Chondrocyte (in vitro differentiated cells): ENCODE data around the gene KIF14. TPM values are rescaled to one million over a fixed set of nuclear protein-coding genes. Genes with fewer than 3 reads are reported as not detected.

ENCODE experiments used
- DNase-seq: peaks from one replicate; pipeline ENCODE4 v3.0.0; 2021; ENCODE audit warnings: mixed read lengths, low spot score
- H3K27ac Mint-ChIP-seq: one replicate; pipeline ENCODE4 v1.8.0; 2021; ENCODE audit warnings: mild to moderate bottlenecking, moderate library complexity, mixed read lengths; ENCODE audit not compliant: unreplicated experiment
- H3K27me3 Mint-ChIP-seq: 2 replicates; pipeline ENCODE4 v1.8.0; 2021; ENCODE audit warnings: low read depth, mixed read lengths
- H3K36me3 Mint-ChIP-seq: 2 replicates; pipeline ENCODE4 v1.8.0; 2021; ENCODE audit warnings: low read depth, mixed read lengths
- H3K4me1 Mint-ChIP-seq: 2 replicates; pipeline ENCODE4 v1.8.0; 2021; ENCODE audit warnings: low read depth, mild to moderate bottlenecking, mixed read lengths
- H3K4me3 Mint-ChIP-seq: one replicate; pipeline ENCODE4 v1.8.0; 2021; ENCODE audit warnings: mild to moderate bottlenecking, moderate library complexity, mixed read lengths; ENCODE audit not compliant: unreplicated experiment
- H3K9me3 Mint-ChIP-seq: 2 replicates; pipeline ENCODE4 v1.8.0; 2021; ENCODE audit warnings: low read depth, mixed read lengths
- long read RNA-seq: library from polyadenylated mRNA; stranded (forward); transcript quantifications from one replicate; pipeline ENCODE4 v2.0.0, GENCODE V29; 2021
- total RNA-seq: library from RNA; stranded (reverse); gene quantifications from 3 replicates; pipeline ENCODE4 v1.2.1, GENCODE V29; 2021
- TF ChIP-seq, protein P1 (sequence below): fragments of 200-600 bp; sonication (generic); IDR thresholded peaks from 2 replicates; pipeline ENCODE4 v1.5.0; 2021; ENCODE audit warnings: antibody characterized with exemption, mild to moderate bottlenecking, moderate library complexity

Gene KIF14, protein sequence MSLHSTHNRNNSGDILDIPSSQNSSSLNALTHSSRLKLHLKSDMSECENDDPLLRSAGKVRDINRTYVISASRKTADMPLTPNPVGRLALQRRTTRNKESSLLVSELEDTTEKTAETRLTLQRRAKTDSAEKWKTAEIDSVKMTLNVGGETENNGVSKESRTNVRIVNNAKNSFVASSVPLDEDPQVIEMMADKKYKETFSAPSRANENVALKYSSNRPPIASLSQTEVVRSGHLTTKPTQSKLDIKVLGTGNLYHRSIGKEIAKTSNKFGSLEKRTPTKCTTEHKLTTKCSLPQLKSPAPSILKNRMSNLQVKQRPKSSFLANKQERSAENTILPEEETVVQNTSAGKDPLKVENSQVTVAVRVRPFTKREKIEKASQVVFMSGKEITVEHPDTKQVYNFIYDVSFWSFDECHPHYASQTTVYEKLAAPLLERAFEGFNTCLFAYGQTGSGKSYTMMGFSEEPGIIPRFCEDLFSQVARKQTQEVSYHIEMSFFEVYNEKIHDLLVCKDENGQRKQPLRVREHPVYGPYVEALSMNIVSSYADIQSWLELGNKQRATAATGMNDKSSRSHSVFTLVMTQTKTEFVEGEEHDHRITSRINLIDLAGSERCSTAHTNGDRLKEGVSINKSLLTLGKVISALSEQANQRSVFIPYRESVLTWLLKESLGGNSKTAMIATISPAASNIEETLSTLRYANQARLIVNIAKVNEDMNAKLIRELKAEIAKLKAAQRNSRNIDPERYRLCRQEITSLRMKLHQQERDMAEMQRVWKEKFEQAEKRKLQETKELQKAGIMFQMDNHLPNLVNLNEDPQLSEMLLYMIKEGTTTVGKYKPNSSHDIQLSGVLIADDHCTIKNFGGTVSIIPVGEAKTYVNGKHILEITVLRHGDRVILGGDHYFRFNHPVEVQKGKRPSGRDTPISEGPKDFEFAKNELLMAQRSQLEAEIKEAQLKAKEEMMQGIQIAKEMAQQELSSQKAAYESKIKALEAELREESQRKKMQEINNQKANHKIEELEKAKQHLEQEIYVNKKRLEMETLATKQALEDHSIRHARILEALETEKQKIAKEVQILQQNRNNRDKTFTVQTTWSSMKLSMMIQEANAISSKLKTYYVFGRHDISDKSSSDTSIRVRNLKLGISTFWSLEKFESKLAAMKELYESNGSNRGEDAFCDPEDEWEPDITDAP (N-terminal part only)
- 1.3 to 2.1 TPM (median 2.0 TPM) in 3 replicates for total RNA-seq
- long read RNA-seq, partial matches to known transcripts, result 0 of 1 reads
- long read RNA-seq, other reads (novel, unspliced or antisense), result 1 of 1 reads

DNA sequence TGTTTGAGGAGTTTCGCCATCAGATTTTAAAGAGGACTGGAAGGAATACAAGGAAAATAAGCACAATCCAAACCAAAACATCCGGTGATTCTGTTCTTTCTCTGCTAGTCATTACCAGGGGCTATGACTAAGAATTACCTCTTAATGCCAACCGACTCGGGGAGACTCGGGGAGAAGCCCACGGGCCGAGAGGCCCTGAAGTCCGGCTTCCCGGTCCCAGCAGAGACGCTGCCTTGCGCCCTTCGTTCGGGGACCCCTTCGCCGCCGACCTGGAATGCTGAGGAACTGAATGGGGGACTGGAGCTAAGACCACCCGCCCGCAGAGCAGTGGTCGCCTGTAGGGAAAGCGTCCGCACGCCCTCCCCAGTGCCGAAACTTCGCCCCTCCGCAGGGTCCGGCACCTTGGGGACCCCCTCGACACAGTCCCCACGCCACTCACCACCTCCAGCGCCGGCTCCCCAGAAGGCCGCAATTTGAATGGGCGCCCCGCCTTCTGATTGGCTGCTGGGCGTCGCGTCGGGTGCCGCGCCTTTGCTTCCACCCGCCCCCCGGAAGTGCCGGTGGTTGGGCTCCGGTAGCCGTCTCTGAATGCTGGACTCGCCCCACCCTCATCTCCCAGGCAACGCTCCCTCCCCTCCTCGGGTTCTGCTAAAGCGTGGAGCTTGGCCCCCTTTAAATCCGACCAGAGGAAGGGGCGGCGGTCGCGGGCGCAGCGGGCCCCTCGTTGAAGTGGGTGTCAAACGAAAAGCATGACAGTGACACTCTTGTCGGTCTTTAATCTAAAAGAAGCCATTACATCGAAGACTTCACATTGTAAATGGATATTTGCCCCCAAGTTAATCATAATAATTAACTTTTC is at the start of gene KIF14:
TSS of gene KIF14 (minus strand) at position 479 of the 859 bp plus-strand sequence. CDS start 2,028 bp downstream, outside the sequence.
- DNase-seq, result peak; percentile 94
- peak within 1 kb of the TSS; percentile 87 for H3K27ac Mint-ChIP-seq
- peaks cover 15% of the 10 kb centered on the region for H3K4me1 Mint-ChIP-seq
- no peaks in the 10 kb centered on the region for H3K36me3 Mint-ChIP-seq
- H3K27me3 Mint-ChIP-seq, result no peaks in the 10 kb centered on the region
- TF ChIP-seq, protein P1, sequence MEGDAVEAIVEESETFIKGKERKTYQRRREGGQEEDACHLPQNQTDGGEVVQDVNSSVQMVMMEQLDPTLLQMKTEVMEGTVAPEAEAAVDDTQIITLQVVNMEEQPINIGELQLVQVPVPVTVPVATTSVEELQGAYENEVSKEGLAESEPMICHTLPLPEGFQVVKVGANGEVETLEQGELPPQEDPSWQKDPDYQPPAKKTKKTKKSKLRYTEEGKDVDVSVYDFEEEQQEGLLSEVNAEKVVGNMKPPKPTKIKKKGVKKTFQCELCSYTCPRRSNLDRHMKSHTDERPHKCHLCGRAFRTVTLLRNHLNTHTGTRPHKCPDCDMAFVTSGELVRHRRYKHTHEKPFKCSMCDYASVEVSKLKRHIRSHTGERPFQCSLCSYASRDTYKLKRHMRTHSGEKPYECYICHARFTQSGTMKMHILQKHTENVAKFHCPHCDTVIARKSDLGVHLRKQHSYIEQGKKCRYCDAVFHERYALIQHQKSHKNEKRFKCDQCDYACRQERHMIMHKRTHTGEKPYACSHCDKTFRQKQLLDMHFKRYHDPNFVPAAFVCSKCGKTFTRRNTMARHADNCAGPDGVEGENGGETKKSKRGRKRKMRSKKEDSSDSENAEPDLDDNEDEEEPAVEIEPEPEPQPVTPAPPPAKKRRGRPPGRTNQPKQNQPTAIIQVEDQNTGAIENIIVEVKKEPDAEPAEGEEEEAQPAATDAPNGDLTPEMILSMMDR, result no peak
- no peaks in the 10 kb centered on the region for H3K9me3 Mint-ChIP-seq
- H3K4me3 Mint-ChIP-seq, result peak within 1 kb of the TSS; percentile 94

DNA sequence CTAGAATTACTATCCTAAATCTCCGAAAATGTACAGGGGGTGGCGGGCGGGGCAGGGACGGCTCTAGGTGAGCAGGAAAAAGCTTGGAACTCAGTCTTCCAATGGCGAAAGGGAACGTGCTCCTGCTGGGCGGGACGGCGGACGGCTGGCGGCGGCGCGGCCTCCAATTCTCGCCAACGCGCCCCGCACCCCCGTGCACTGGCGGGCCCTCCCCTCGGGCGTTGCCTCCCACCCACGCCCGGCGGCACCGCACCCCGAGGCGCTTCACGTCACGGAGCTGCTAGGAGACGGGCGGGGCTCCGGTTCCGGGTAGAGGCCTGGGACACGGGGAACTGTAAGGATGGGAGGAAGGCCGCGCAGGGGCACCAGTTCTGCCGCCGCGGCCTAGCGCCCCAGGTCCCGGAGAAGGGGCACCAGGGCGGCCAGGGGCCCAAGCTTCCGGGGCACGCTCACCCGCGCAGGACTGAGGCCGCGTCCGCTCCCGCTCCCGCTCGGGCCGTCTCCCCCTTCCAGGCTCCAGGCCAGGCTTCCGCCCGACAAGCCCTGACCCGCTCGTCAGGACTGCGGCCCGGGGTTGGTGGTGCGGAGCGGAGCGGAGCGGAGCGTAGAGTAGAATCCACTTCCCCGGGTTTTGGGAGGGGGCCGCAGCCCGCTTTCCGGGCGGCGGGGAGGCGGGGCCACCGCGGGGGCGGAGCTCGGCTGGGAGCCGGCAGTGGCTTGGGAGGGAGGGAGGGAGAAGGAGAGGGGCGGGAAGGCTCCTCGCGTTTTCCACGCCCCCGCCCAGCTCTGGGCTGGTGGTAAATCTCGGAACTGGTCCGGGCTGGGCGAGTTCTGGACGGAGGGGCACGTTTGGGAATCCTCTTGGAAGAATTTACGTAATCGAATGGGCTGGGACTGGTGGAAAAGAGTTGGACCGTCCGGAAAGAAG is 49.0 kb upstream of the KIF14 start, which contains the start of gene DDX59:
TSS of gene DDX59 (minus strand) at position 594 of the 928 bp plus-strand sequence. CDS start 3,167 bp downstream, outside the sequence.
- Mint-ChIP-seq H3K4me1 (peaks cover 52% of the 10 kb centered on the region), H3K9me3 (no peaks in the 10 kb centered on the region), H3K4me3 (peak within 1 kb of the TSS; percentile 97), H3K27me3 (no peaks in the 10 kb centered on the region), H3K36me3 (no peaks in the 10 kb centered on the region), H3K27ac (peak within 1 kb of the TSS; percentile 100)
- TF ChIP-seq, protein P1, result peak; percentile 24
- peak; percentile 99 for DNase-seq

DNA sequence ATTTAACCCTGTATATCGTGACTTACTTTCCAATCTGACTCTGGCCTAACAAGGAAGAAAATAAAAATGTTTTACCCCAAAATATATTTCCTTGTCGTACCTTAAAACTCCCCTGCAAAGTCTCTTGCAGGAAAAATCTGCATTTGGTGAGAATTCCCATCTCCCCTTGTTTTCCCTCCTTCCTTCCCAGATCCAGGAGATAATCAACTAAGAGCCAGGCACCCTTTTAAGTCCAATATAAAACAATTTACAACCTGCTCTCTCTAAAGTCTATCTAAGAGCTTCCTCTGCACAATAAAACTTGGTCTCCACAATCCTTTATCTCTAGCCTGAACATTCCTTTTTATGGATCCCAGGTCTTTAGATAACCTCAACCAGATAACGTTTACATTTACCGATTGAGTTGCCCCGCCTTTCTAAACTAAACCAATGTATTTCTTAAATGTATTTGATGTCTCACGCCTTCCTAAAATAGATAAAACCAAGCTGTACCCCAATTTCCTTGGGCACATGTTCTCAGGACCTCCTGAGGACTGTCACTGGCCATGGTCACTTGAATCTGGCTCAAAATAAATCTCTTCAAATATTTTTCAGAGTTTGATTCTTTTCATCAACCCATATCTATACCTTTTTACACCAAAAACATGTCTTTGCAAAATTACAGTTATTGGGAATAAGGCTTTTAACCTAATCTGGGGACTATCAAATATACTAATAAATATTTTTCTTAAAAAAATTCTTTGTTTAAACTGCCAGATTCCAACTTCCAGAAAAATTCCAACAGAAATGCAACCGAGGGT is 48.2 kb upstream of the KIF14 start:
- Mint-ChIP-seq H3K27me3 (no peaks in the 10 kb centered on the region), H3K4me3 (peak overlapping the region; percentile 80), H3K4me1 (peaks cover 47% of the 10 kb centered on the region), H3K36me3 (peaks cover 1% of the 10 kb centered on the region), H3K9me3 (no peaks in the 10 kb centered on the region), H3K27ac (peak overlapping the region; percentile 94)
- DNase-seq, result no peak
- TF ChIP-seq, protein P1, result no peak

DNA sequence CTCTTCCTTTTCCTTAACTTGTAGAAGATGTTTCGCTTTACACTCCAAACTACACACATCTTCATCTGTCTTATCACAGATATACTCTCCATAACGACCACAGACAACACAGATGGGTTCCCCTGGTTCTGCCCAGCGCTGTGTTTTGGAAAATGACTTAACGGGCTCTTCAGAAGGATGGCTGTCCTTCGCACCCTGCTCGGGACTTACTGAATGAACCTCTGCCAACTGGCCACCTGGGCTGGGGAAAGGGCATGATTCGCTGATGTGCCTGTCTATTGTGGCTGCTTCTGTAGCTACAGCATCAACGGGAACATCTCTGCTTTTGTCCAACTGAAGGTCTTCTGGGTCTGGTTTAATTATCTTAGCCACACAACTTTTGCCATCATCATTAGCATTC is 45.8 kb upstream of the KIF14 start:
- H3K27ac Mint-ChIP-seq, result peak overlapping the region; percentile 79
- TF ChIP-seq, protein P1, result no peak
- H3K27me3 Mint-ChIP-seq, result no peaks in the 10 kb centered on the region
- no peak overlapping the region for H3K4me3 Mint-ChIP-seq
- H3K36me3 Mint-ChIP-seq, result peaks cover 11% of the 10 kb centered on the region
- no peak for DNase-seq
- peaks cover 42% of the 10 kb centered on the region for H3K4me1 Mint-ChIP-seq
- no peaks in the 10 kb centered on the region for H3K9me3 Mint-ChIP-seq
